HL-60 (cell line): ENCODE results near the gene TBC1D9B.
A peak's percentile ranks its signal among the peaks of the same experiment; 100 is the strongest.

Experiments
- DNase-seq, 2 experiments: peaks; one replicate each; pipeline ENCODE4 v3.0.0-alpha.2; 2010 to 2020; ENCODE audit warnings: low read depth in 1 of 2, low spot score in 1 of 2
- H3K27ac ChIP-seq: fragments of 250-450 bp; sonication (Bioruptor Pico); replicated peaks from 2 replicates; pipeline ENCODE4 v1.5.1; 2020; ENCODE audit warnings: mild to moderate bottlenecking, moderate library complexity
- H3K27me3 ChIP-seq: fragments of 250-450 bp; sonication (Bioruptor Pico); 2 replicates; pipeline ENCODE4 v1.5.1; 2021; ENCODE audit warnings: mild to moderate bottlenecking, moderate library complexity; ENCODE audit not compliant: insufficient read depth, poor library complexity, severe bottlenecking
- H3K4me3 ChIP-seq: replicated peaks from 2 replicates; pipeline ENCODE4 v1.5.1; 2011; ENCODE audit warnings: mild to moderate bottlenecking, control low read depth, low read length; ENCODE audit not compliant: insufficient read depth
- GABPA ChIP-seq: IDR thresholded peaks from 2 replicates; pipeline ENCODE4 v1.6.1; 2012; ENCODE audit warnings: low read depth
- POLR2AphosphoS5 ChIP-seq: IDR thresholded peaks from 2 replicates; pipeline ENCODE4 v1.6.1; 2012; ENCODE audit warnings: low read depth
- SPI1 ChIP-seq: IDR thresholded peaks from 2 replicates; pipeline ENCODE4 v1.6.1; 2012; ENCODE audit warnings: low read depth, mild to moderate bottlenecking, borderline replicate concordance
- TF ChIP-seq, protein P1 (sequence below): IDR thresholded peaks from one replicate; pipeline ENCODE4 v1.5.1; 2011; ENCODE audit warnings: low read length, control low read depth, inconsistent platforms; ENCODE audit not compliant: insufficient read depth
- TF ChIP-seq, protein P2 (sequence below): IDR thresholded peaks from 2 replicates; pipeline ENCODE4 v1.6.1; 2012; ENCODE audit warnings: low read depth; ENCODE audit not compliant: insufficient replicate concordance

Gene TBC1D9B

DNA sequence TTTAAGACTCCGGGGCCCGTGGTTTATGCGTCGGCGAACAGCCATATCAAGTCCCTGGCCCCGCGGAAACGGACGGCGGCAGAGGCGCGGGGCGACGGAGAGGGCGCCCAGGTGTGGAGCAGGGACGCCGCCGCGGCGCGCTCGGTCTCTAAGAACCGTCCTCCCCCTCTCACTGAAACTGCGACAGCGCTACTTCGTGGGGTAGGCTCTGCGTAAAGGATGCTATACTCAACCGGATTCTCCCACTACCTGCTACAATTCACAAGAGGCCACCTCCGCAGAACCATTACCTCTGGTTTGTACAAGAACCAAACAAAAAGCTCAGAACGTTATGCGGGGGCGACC is 49.5 kb downstream of the TBC1D9B start:
- DNase-seq, result peak in 1 of 2 experiments; percentile 21
- Histone ChIP-seq H3K27ac (peak overlapping the region; percentile 75), H3K4me3 (peak overlapping the region; percentile 97), H3K27me3 (no peaks in the 10 kb centered on the region)
- TF ChIP-seq POLR2AphosphoS5 (no peak), SPI1 (no peak), GABPA (no peak)
- TF ChIP-seq, protein P1, sequence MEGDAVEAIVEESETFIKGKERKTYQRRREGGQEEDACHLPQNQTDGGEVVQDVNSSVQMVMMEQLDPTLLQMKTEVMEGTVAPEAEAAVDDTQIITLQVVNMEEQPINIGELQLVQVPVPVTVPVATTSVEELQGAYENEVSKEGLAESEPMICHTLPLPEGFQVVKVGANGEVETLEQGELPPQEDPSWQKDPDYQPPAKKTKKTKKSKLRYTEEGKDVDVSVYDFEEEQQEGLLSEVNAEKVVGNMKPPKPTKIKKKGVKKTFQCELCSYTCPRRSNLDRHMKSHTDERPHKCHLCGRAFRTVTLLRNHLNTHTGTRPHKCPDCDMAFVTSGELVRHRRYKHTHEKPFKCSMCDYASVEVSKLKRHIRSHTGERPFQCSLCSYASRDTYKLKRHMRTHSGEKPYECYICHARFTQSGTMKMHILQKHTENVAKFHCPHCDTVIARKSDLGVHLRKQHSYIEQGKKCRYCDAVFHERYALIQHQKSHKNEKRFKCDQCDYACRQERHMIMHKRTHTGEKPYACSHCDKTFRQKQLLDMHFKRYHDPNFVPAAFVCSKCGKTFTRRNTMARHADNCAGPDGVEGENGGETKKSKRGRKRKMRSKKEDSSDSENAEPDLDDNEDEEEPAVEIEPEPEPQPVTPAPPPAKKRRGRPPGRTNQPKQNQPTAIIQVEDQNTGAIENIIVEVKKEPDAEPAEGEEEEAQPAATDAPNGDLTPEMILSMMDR, result no peak
- TF ChIP-seq, protein P2, sequence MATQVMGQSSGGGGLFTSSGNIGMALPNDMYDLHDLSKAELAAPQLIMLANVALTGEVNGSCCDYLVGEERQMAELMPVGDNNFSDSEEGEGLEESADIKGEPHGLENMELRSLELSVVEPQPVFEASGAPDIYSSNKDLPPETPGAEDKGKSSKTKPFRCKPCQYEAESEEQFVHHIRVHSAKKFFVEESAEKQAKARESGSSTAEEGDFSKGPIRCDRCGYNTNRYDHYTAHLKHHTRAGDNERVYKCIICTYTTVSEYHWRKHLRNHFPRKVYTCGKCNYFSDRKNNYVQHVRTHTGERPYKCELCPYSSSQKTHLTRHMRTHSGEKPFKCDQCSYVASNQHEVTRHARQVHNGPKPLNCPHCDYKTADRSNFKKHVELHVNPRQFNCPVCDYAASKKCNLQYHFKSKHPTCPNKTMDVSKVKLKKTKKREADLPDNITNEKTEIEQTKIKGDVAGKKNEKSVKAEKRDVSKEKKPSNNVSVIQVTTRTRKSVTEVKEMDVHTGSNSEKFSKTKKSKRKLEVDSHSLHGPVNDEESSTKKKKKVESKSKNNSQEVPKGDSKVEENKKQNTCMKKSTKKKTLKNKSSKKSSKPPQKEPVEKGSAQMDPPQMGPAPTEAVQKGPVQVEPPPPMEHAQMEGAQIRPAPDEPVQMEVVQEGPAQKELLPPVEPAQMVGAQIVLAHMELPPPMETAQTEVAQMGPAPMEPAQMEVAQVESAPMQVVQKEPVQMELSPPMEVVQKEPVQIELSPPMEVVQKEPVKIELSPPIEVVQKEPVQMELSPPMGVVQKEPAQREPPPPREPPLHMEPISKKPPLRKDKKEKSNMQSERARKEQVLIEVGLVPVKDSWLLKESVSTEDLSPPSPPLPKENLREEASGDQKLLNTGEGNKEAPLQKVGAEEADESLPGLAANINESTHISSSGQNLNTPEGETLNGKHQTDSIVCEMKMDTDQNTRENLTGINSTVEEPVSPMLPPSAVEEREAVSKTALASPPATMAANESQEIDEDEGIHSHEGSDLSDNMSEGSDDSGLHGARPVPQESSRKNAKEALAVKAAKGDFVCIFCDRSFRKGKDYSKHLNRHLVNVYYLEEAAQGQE, result no peak

DNA sequence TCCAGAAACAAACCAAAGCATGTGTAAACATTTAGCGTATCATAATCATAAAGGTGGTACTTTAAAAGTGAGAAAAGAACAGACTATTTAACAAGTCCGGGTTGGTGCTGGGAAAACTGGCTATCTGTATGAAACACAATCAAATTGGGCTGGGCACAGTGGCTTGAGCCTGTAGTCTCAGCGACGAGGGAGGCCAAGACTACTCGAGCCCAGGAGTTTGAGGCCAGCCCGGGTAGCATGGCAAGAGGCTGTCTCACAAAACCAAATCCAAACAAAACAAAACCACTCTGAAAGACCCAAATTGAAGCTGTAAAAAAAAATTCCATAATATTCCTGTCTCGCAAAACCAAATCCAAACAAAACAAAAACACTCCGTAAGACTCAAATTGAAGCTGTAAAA is 53.3 kb downstream of the TBC1D9B start:
- no peak overlapping the region for H3K4me3 ChIP-seq
- TF ChIP-seq, protein P1, result no peak
- no peak for TF ChIP-seq POLR2AphosphoS5
- TF ChIP-seq GABPA, result no peak
- no peak for TF ChIP-seq SPI1
- TF ChIP-seq, protein P2, result no peak
- H3K27me3 ChIP-seq, result no peaks in the 10 kb centered on the region
- no peak for DNase-seq
- H3K27ac ChIP-seq, result no peak overlapping the region

DNA sequence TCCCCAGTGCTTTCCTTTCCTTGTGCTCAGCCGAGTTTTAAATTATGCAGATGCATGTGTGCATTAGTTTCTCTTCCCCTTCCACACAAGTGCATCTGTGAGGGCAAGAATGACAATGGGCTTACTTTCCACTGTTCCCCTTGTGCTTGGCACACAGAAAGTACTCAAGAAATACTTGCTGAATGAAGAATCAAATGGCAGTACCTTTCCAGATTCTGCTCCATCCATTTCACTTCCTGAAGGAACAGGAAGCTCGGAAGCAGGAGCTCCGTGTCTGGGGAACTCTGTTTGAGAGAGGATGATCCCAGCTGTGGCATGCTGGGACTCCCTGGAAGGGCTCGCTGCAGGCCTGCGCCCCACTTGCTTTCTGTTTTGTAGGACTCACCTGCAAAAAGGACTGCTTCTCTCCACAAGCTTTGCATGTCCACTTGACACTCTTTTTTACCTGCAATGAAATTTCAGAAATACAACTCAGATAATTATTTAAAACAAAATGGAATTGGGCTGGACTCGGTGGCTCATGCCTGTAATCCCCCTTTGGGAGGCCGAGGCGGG is 54.6 kb downstream of the TBC1D9B start:
- TF ChIP-seq GABPA (no peak), POLR2AphosphoS5 (no peak), SPI1 (no peak)
- TF ChIP-seq, protein P1, result no peak
- TF ChIP-seq, protein P2, result no peak
- no peak overlapping the region for H3K4me3 ChIP-seq
- no peak overlapping the region for H3K27ac ChIP-seq
- DNase-seq, result no peak
- no peaks in the 10 kb centered on the region for H3K27me3 ChIP-seq
